CD4-positive, alpha-beta memory T cell (primary cell): Measurements from ENCODE around the gene GPR108. TPM values are rescaled to one million over a fixed set of nuclear protein-coding genes. Genes with fewer than 3 reads are reported as not detected.

Source experiments
- CTCF ChIA-PET: fragments of 350-600 bp; sonication (Branson Sonifier 250); formaldehyde crosslinking; loops from one replicate; lab custom pipeline; 2021; ENCODE audit warnings: inconsistent platforms; ENCODE audit not compliant: partially characterized antibody; lab: Charles Lee
- POLR2A ChIA-PET: fragments of 350-600 bp; sonication (Branson Sonifier 250); formaldehyde crosslinking; loops from one replicate; lab custom pipeline; 2021; ENCODE audit not compliant: partially characterized antibody; lab: Charles Lee
- DNase-seq, 5 donors: peaks; one replicate each; pipeline versions ENCODE4 v3.0.0 to v3.0.0-alpha.2; 2020 to 2022; ENCODE audit warnings: mixed read lengths in 1 of 5
- H3K27ac ChIP-seq: one replicate; pipeline ENCODE4 v1.7.0; 2013; ENCODE audit warnings: low read depth, low read length
- H3K27me3 ChIP-seq: 2 replicates; pipeline ENCODE4 v1.7.0; 2013; ENCODE audit warnings: mild to moderate bottlenecking, low read length, moderate library complexity; ENCODE audit not compliant: insufficient read depth
- H3K36me3 ChIP-seq: 2 replicates; pipeline ENCODE4 v1.7.0; 2013; ENCODE audit warnings: mild to moderate bottlenecking, low read length, moderate library complexity; ENCODE audit not compliant: insufficient read depth
- H3K4me1 ChIP-seq: 2 replicates; pipeline ENCODE4 v1.7.0; 2013; ENCODE audit warnings: mild to moderate bottlenecking, low read length, moderate library complexity; ENCODE audit not compliant: insufficient read depth
- H3K4me3 ChIP-seq, 2 donors: one replicate each; pipeline ENCODE4 v1.7.0; 2013; ENCODE audit warnings: low read length in 2 of 2, mild to moderate bottlenecking in 1 of 2
- H3K9me3 ChIP-seq, 2 donors: one replicate each; pipeline ENCODE4 v1.7.0; 2013; ENCODE audit warnings: low read length in 2 of 2, control low read depth in 1 of 2; ENCODE audit not compliant: control insufficient read depth in 1 of 2
- H3K27ac Mint-ChIP-seq, 7 donors: one replicate each; pipeline ENCODE4 v1.8.0; 2020 to 2021; ENCODE audit warnings: mixed read lengths in 7 of 7, mild to moderate bottlenecking in 6 of 7, inconsistent platforms in 3 of 7, moderate library complexity in 3 of 7
- H3K27me3 Mint-ChIP-seq, 2 donors: one replicate each; pipeline ENCODE4 v1.8.0; 2020 to 2021; ENCODE audit warnings: mixed read lengths in 2 of 2
- H3K36me3 Mint-ChIP-seq, 2 donors: one replicate each; pipeline ENCODE4 v1.8.0; 2020 to 2021; ENCODE audit warnings: mixed read lengths in 2 of 2, inconsistent platforms in 1 of 2, mild to moderate bottlenecking in 1 of 2
- H3K4me1 Mint-ChIP-seq, 4 donors: one replicate each; pipeline ENCODE4 v1.8.0; 2020 to 2021; ENCODE audit warnings: mixed read lengths in 4 of 4, mild to moderate bottlenecking in 1 of 4
- H3K4me3 Mint-ChIP-seq, 8 donors: one replicate each; pipeline ENCODE4 v1.8.0; 2020 to 2021; ENCODE audit warnings: mixed read lengths in 8 of 8, mild to moderate bottlenecking in 7 of 8, moderate library complexity in 6 of 8, inconsistent platforms in 3 of 8
- H3K9me3 Mint-ChIP-seq, 8 donors: one replicate each; pipeline ENCODE4 v1.8.0; 2020 to 2021; ENCODE audit warnings: mixed read lengths in 8 of 8, mild to moderate bottlenecking in 5 of 8, inconsistent platforms in 3 of 8, moderate library complexity in 1 of 8
- intact Hi-C: fragments of 100-400 bp; cut with micrococcal nuclease; formaldehyde crosslinking; loops from one replicate; pipeline ENCODE4 v1.15.1; 2023
- polyA plus RNA-seq, 2 donors: library from polyadenylated mRNA; unstranded; fragments of 300-500 nt; fragmentation: Illumina TruSeq; gene quantifications; one replicate each; pipeline ENCODE4 v1.2.3, GENCODE V29; 2021
- total RNA-seq, 2 experiments: library from RNA; stranded (reverse); gene quantifications; one replicate each; pipeline ENCODE4 v1.2.3, GENCODE V29; 2021

Gene GPR108
- total and polyA plus RNA-seq, 4 experiments from 2014 or later: 75.6 to 183 (median 92.3) TPM

DNA sequence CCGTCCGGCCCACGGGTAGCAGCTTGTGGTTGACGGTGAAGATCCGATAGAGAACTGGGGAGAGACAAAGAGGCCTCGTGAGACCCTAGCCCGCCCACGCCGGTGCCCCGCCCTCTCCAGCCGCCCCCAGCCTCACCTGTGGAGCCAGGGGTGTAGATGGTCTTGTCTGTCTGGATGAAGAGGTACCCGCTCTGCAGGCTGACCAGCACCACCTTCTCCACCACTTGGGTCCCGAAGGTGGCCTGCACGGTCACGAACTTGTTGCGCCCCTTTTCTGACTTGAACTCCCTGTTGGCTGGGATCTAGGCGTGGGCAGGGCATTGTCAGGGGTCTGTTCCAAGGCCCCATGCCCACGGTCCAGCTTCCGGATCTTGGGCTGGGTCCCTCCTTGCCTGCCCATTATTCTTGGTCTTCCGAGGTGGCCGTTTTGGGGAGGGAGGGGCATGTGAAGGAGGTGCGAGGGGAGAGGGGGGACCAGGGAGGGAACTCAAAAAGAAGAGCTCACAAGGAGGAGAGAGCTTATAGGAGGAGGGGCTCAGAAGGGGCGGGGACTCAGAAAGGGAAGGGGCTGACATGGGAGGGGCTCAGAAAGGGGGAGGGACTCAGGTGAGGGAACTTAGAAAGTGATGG, 19.2 kb downstream of the GPR108 start:
- intact Hi-C loops: no loop called here
- Mint-ChIP-seq H3K36me3 (no peaks in the 10 kb centered on the region), H3K4me3 (no peak overlapping the region), H3K27ac (peak overlapping the region in 2 of 7 donors; percentile 17 to 20), H3K27me3 (no peaks in the 10 kb centered on the region), H3K9me3 (no peaks in the 10 kb centered on the region), H3K4me1 (peaks cover 3 to 14% (median 10%) of the 10 kb centered on the region in 4 donors)
- H3K9me3 ChIP-seq: no peaks in the 10 kb centered on the region
- H3K4me1 ChIP-seq: no peaks in the 10 kb centered on the region
- CTCF ChIA-PET: interaction anchor here (0.7 kb wide), 1 partner anchor 34 kb away, joined by 3 read pairs; no protein-coding TSS in a partner anchor
- no peaks in the 10 kb centered on the region for H3K36me3 ChIP-seq
- POLR2A ChIA-PET: no interaction called here
- DNase-seq: no peak
- H3K27me3 ChIP-seq: no peaks in the 10 kb centered on the region
- H3K27ac ChIP-seq: no peak overlapping the region
- H3K4me3 ChIP-seq: no peak overlapping the region

DNA sequence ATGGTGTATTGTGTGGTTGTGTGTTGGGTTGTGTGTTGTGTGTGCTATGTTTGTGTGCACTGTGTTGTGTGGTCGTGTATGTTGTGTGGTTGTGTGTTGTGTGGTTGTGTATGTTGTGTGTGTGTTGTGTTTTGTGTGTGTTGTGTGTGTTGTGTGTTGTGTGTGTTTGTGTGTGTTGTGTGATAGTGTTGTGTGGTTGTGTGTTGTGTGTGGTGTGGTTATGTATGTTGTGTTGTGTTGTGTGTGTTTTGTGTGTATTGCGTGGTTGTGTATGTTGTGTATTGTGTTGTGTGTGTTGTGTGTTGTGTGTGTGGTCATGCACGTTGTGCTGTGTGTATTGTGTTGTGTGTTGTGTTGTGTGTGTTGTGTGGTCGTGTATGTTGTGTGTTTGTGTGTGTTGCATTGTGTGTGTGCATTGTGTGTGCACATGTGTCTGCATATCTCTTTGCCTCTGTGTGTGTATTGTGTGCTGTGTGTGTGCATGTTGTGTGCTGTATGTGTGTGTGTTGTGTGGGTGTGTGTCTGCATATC, 19.9 kb downstream of the GPR108 start:
- Mint-ChIP-seq H3K4me3 (peak overlapping the region in 2 of 8 donors; percentile 44 to 58), H3K4me1 (peaks cover 3 to 14% (median 8%) of the 10 kb centered on the region in 4 donors), H3K27me3 (peaks cover 0 to 2% of the 10 kb centered on the region in 2 donors), H3K27ac (peak overlapping the region in 4 of 7 donors; percentile 14 to 79 (median 27)), H3K9me3 (no peaks in the 10 kb centered on the region), H3K36me3 (no peaks in the 10 kb centered on the region)
- no peaks in the 10 kb centered on the region for H3K36me3 ChIP-seq
- no peak overlapping the region for H3K27ac ChIP-seq
- H3K4me3 ChIP-seq: no peak overlapping the region
- ChIA-PET CTCF (no interaction called here), POLR2A (no interaction called here)
- no peaks in the 10 kb centered on the region for H3K4me1 ChIP-seq
- H3K27me3 ChIP-seq: no peaks in the 10 kb centered on the region
- intact Hi-C loops: no loop called here
- no peak for DNase-seq
- no peaks in the 10 kb centered on the region for H3K9me3 ChIP-seq

DNA sequence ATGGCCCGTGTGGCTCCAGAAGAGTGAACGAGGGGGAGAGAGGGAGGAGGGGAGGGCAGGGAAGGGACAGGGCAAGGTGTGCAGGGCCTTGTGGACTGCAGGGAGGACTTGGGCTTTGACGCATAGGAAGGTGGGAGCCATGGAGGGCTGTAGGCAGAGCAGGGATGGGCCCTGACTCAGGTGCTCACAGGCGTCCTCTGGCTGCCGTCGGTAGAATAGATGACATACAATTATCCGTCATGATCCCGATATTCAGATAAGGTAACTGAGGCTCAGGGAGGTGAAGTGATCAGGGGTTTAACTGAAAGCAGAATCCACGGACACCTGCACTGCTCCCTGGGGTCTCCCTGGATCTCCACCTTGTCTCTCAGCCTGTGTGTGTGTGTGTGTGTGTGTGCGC, 20.3 kb downstream of the GPR108 start:
- Mint-ChIP-seq H3K4me3 (peak overlapping the region in 2 of 8 donors; percentile 44 to 58), H3K36me3 (no peaks in the 10 kb centered on the region), H3K27me3 (peaks cover 0 to 2% of the 10 kb centered on the region in 2 donors), H3K4me1 (peaks cover 3 to 14% (median 8%) of the 10 kb centered on the region in 4 donors), H3K27ac (peak overlapping the region in 3 of 7 donors; percentile 17 to 79 (median 37)), H3K9me3 (no peaks in the 10 kb centered on the region)
- ChIA-PET CTCF (no interaction called here), POLR2A (no interaction called here)
- H3K27ac ChIP-seq: no peak overlapping the region
- H3K27me3 ChIP-seq: no peaks in the 10 kb centered on the region
- H3K4me3 ChIP-seq: no peak overlapping the region
- no peaks in the 10 kb centered on the region for H3K9me3 ChIP-seq
- DNase-seq: no peak
- H3K36me3 ChIP-seq: no peaks in the 10 kb centered on the region
- no peaks in the 10 kb centered on the region for H3K4me1 ChIP-seq
- intact Hi-C loops: no loop called here

DNA sequence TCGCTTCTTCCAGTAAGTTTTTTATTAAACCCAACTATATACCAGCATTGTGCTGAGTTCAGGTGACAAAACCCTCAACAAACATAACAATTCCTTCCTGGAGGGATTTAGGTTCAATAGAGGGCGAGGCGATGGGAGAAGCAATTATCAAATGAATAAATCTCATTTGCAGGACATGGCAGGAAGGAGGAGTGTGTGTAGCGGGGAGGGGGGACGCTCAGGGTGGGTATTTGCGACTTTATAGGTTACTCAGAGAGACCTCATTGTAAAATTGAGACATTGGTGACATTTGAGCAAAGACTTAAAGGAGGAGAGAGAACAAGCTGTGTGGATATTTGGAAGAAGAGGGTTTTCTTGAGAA, 20.8 kb downstream of the GPR108 start:
- CTCF ChIA-PET: interaction anchor here (1.5 to 1.7 kb wide), 2 partner anchors 19 to 147 kb away, joined by 3 to 5 read pairs; no protein-coding TSS in a partner anchor
- peak overlapping the region in 3 of 7 donors; percentile 2 to 70 (median 32) for H3K27ac Mint-ChIP-seq

DNA sequence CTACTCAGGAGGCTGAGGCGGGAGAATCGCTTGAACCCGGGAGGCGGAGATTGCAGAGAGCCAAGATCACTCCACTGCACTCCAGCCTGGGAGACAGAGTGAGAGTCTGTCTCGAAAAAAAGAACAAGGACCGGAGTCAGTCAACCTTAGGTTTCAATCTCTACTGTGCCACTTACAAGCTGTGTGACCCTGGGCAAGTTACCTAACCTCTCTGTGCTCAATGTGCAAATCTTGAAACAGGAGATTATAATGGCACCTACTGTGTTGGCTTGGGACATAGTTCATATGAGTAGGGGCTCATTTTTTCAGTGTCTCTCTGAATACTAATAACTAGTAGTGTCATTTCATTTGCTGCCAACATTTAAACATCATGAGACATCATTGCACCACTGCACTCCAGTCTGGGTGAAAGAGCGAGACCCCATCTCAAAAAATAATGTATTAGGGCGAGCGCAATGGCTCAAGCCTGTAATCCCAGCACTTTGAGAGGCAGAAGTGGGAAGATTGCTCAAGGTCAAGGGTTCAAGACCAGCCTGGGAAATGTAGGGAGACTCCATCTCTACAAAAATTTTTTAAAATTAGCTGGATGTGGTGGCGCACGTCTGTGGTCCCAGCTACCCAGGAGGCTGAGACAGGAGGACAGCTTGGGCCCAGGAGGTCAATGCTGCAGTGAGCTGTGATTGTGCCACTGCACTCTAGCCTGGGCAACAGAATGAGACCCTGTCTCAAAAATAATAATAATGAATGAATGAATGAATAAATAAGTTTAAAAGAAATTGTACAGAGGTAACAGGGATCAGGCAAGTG, 22.4 kb downstream of the GPR108 start:
- Mint-ChIP-seq H3K4me1 (peaks cover 12 to 26% (median 17%) of the 10 kb centered on the region in 4 donors), H3K9me3 (no peaks in the 10 kb centered on the region), H3K36me3 (no peaks in the 10 kb centered on the region), H3K27ac (peak overlapping the region in 1 of 7 donors; percentile 13), H3K4me3 (no peak overlapping the region), H3K27me3 (peaks cover 3 to 9% of the 10 kb centered on the region in 2 donors)
- ChIA-PET CTCF (interaction anchor here (1.1 to 1.7 kb wide), 3 partner anchors 21 to 149 kb away, joined by 3 to 5 read pairs (median 5); no protein-coding TSS in a partner anchor), POLR2A (no interaction called here)
- DNase-seq: no peak
- peaks cover 3% of the 10 kb centered on the region for H3K27me3 ChIP-seq
- H3K27ac ChIP-seq: no peak overlapping the region
- H3K4me1 ChIP-seq: peaks cover 7% of the 10 kb centered on the region
- no peaks in the 10 kb centered on the region for H3K9me3 ChIP-seq
- intact Hi-C loops: no loop called here
- no peak overlapping the region for H3K4me3 ChIP-seq
- H3K36me3 ChIP-seq: no peaks in the 10 kb centered on the region

More for the DNA sequence above, 20.8 kb downstream of the GPR108 start:
- Mint-ChIP-seq H3K27me3 (peaks cover 0 to 2% of the 10 kb centered on the region in 2 donors), H3K4me3 (no peak overlapping the region), H3K4me1 (peaks cover 3 to 14% (median 8%) of the 10 kb centered on the region in 4 donors), H3K36me3 (no peaks in the 10 kb centered on the region), H3K9me3 (no peaks in the 10 kb centered on the region)
- no peaks in the 10 kb centered on the region for H3K36me3 ChIP-seq
- POLR2A ChIA-PET: no interaction called here
- intact Hi-C loops: no loop called here
- no peaks in the 10 kb centered on the region for H3K27me3 ChIP-seq
- no peak for DNase-seq
- H3K4me1 ChIP-seq: no peaks in the 10 kb centered on the region
- no peaks in the 10 kb centered on the region for H3K9me3 ChIP-seq
- no peak overlapping the region for H3K27ac ChIP-seq
- no peak overlapping the region for H3K4me3 ChIP-seq

DNA sequence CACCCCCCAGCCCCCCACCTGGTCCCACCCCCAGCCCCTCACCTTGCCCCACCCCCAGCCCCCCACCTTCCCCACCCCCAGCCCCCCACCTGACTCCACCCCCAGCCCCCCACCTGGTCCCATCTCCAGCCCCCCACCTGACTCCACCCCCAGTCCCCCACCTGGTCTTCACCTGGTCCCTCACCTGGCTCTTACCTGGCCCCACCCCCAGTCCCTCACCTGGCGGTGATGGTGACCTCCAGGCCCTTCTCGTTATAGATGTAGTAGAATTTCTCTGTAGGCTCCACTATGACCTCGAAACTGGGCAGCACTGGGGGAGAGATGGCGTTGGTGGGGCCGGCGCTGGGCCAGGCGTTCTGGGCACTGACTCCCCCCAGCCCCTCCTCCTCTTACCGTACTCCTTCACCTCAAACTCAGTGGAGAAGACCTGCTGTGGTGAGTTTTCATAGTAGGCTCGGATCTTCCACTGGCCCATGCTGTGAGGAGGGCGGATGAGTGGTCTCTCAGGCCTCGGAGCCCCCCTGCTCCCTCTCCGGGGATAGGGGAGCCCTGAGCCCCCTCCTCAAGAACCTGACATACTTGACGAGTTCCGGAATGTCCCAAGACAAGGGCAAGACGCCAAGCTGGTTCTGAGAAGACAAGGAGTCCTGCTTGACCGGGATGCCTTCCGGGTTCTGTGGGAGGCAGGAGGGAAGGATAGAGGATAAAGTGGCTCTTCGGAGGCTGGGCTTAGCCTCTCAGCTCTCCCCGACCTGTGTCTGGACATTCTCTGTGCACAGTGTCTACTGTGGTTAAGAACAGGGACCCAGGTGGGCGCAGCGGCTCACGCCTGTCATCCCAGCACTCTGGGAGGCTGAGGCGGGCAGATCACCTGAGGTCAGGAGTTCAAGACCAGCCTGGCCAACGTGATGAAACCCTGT, 23.3 kb downstream of the GPR108 start:
- H3K27me3 ChIP-seq: peaks cover 4% of the 10 kb centered on the region
- POLR2A ChIA-PET: no interaction called here
- H3K36me3 Mint-ChIP-seq: no peaks in the 10 kb centered on the region
- no peaks in the 10 kb centered on the region for H3K9me3 Mint-ChIP-seq
- H3K4me1 ChIP-seq: peaks cover 7% of the 10 kb centered on the region
- no peaks in the 10 kb centered on the region for H3K36me3 ChIP-seq
- no peak overlapping the region for H3K4me3 ChIP-seq
- DNase-seq: no peak
- peaks cover 12 to 22% (median 17%) of the 10 kb centered on the region in 4 donors for H3K4me1 Mint-ChIP-seq
- H3K4me3 Mint-ChIP-seq: no peak overlapping the region
- CTCF ChIA-PET: no interaction called here
- peaks cover 5 to 13% of the 10 kb centered on the region in 2 donors for H3K27me3 Mint-ChIP-seq
- intact Hi-C loops: no loop called here
- H3K27ac Mint-ChIP-seq: no peak overlapping the region
- H3K9me3 ChIP-seq: no peaks in the 10 kb centered on the region
- H3K27ac ChIP-seq: no peak overlapping the region
